GM19238 (cell line): ENCODE results near the gene NISCH.

ENCODE experiments used
- DNase-seq: peaks from one replicate; pipeline ENCODE4 v3.0.0; 2011; ENCODE audit warnings: low spot score; ENCODE audit not compliant: insufficient read length

The NISCH gene

DNA sequence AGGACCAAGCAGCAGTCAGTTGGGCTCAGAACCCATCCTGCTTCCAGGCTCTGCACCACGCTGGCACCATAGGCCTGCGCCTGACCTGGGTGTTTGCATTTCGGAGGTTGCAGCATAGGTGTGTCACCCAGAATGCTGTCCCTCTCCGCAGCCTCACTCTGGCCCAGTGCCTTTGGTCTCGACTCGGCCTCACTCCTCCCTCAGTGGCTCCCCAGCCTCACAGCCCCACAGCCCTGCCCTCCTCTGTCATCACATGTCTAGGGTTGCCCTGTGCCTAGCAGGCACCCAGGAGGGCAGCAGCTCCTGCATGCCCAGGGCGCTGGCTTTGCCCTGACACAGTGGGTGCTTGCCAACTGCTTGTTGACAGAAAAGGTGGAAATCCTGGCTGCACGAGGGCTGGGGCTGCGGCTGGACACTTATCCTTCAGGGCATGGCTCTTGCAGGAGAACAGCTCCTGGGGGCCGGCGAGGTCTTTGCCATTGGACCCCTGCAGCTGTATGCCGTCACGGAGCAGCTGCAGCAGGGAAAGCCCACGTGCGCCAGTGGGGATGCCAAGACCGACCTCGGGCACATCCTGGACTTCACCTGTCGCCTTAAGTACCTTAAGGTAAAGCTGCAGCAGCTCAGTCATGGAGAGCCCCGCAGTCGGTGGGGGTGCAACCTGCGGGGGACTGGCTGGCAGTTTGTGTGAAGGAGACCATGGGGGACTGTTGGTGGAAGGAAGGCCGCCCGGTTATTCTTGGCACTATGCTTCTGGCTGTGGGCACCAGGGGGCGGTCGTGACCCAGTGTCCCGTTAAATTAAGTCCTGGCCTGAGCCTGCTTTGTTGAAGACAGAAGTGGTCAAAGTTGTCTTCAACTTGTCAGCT lies 16.2 kb downstream of the NISCH start:
- DNase-seq: peak; percentile 49

- DNase-seq: no peak
Observed at GRCh38 chr3:52472239-52473000, 17.0 kb downstream of the NISCH start.

- no peak for DNase-seq
Observed at GRCh38 chr3:52473026-52473425, 17.6 kb downstream of the NISCH start.

DNA sequence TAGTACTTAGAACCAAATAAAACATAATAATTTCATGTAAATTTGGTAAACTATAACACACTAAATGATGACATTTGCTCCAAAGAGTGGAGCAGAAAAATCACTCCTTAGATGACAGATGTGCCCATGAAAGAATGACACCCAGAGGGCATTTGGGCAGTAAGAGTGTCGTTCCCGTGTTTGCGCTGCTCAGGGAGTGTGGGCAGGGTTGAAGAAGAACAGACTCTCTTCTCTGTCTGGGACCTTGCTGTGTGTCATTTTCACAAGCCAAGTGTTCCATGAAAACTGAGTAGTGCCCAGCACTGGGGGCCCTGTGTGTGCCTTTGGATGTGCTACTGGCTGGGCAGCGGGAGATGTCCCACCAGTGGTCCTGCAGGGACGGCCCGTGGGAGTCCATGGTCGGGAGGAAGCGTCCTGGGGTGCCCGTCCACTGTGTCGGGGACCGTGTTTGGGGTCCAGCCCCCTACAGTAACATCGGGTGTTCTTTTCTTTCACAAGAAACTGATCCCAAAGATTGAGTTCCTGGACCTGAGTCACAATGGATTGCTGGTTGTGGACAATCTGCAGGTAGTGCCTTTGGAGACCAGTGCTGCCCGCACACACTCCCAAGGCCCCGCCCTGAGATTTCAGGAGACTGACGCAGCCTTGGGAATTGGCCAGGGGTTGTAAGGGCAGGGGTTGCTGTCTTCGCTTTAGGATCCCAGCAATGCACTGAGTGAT lies 21.8 kb downstream of the NISCH start:
- no peak for DNase-seq

GRCh38 chr3:52477796-52478095 lies 22.3 kb downstream of the NISCH start:
- no peak for DNase-seq

GRCh38 chr3:52479037-52479876 lies 23.9 kb downstream of the NISCH start:
- no peak for DNase-seq

DNA sequence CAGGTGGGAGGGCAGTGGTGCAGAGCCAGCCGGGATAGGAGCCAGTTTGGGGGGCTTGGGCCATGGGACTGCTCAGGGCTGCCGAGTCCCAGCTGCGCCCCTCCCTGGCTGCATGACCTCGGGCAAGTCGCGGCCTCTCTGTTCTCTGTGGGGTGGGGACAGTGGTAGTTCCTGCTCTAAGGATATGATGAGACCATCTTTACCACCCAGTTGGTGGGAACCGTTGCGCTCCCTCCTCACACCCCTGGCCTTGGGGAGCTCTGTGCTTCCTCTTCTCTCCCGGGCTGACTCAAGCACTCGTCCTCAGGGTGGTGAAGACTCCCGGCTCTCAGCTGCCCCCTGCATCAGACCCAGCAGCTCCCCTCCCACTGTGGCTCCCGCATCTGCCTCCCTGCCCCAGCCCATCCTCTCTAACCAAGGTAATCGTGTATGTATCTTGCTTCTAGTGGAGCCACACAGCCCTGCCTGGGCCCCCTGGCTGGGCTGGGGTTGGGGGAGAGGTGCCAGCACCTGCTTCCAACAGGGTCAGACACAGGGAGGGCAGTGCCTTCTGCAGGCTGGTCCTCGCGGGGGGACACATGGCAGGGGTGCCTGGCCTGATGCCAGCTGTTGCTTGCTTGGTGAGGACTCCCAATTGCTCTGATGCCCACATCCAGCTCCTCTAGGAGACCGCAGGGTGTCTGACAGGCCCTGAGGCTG lies 24.6 kb downstream of the NISCH start:
- DNase-seq: no peak

GRCh38 chr3:52480768-52481715 lies 25.6 kb downstream of the NISCH start:
- DNase-seq: no peak

DNA sequence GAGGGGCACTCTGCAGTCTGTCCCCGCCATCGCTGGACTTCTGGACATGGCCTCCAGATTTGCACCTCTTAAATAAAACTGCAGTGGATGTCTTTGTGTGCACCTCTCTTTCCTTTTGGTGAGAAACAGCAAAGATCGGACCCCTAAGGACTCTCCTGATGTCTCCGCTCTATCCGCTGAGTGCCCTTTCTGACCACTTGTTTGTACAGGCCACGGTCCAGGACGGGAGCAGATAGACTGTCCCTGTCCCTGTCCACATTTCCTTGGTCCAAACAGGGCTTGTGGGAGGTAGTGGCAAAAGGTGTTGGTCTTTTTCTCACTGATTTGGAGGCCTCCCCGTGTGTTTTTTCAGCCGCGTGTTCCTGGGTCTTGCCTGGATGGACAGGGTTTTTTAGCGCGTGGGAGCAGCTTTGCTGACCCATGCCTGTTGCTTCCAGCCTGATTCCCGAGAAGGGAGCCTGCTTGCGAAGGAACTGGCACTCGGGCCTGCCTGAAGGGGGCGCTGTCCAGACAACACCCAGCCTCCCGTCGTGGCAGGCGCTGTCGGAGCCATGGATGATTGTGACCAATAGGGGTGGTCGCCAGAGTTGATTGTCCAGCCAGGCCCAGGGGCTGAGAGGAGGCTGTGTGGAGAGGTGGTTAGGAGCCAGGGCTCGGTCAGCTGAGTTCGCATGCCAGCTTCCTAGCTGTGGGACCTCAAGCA lies 26.6 kb downstream of the NISCH start:
- no peak for DNase-seq

GRCh38 chr3:52483081-52483480 lies 27.7 kb downstream of the NISCH start:
- DNase-seq: no peak

- no peak for DNase-seq
Observed at GRCh38 chr3:52483577-52484381, 28.4 kb downstream of the NISCH start.

GRCh38 chr3:52484680-52485461 lies 29.5 kb downstream of the NISCH start:
- no peak for DNase-seq

GRCh38 chr3:52487050-52487787 lies 31.8 kb downstream of the NISCH start:
- DNase-seq: no peak

GRCh38 chr3:52487788-52488691 lies 32.6 kb downstream of the NISCH start:
- no peak for DNase-seq

- DNase-seq: no peak
Observed at GRCh38 chr3:52488746-52489145, 33.3 kb downstream of the NISCH start.

DNA sequence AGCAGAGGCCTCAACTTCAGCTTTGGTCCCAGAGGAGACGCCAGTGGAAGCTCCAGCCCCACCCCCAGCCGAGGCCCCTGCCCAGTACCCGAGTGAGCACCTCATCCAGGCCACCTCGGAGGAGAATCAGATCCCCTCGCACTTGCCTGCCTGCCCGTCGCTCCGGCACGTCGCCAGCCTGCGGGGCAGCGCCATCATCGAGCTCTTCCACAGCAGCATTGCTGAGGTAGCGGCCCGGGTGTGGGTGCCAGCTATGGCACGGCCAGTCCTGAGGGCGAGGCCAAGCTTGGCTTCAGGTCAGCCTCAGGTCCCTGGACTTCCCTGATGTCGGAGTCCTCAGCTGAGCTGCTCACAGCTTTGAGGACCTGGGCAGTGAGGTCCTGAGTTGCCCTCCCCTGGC lies 34.0 kb downstream of the NISCH start:
- DNase-seq: no peak
